T-helper 2 cell treated with Interferon-gamma antibody and Interleukin-4, amounts not matched to agents 5 μg/mL and 100 μg/mL, for 36 hours (primary cell): Measurements from ENCODE around the gene TPRA1.

ENCODE experiments used
- DNase-seq: peaks from one replicate; pipeline ENCODE4 v3.0.0; 2021; ENCODE audit warnings: low spot score
- H3K27ac Mint-ChIP-seq: one replicate; pipeline ENCODE4 v1.8.0; 2021; ENCODE audit warnings: mild to moderate bottlenecking, mixed read lengths
- H3K27me3 Mint-ChIP-seq: one replicate; pipeline ENCODE4 v1.8.0; 2021; ENCODE audit warnings: low read depth, mixed read lengths
- H3K36me3 Mint-ChIP-seq: one replicate; pipeline ENCODE4 v1.8.0; 2021; ENCODE audit warnings: low read depth, mixed read lengths
- H3K4me1 Mint-ChIP-seq: one replicate; pipeline ENCODE4 v1.8.0; 2021; ENCODE audit warnings: low read depth, mixed read lengths
- H3K4me3 Mint-ChIP-seq: one replicate; pipeline ENCODE4 v1.8.0; 2022; ENCODE audit warnings: mild to moderate bottlenecking, moderate library complexity, mixed read lengths
- H3K9me3 Mint-ChIP-seq: one replicate; pipeline ENCODE4 v1.8.0; 2021; ENCODE audit warnings: mixed read lengths

Gene TPRA1

DNA sequence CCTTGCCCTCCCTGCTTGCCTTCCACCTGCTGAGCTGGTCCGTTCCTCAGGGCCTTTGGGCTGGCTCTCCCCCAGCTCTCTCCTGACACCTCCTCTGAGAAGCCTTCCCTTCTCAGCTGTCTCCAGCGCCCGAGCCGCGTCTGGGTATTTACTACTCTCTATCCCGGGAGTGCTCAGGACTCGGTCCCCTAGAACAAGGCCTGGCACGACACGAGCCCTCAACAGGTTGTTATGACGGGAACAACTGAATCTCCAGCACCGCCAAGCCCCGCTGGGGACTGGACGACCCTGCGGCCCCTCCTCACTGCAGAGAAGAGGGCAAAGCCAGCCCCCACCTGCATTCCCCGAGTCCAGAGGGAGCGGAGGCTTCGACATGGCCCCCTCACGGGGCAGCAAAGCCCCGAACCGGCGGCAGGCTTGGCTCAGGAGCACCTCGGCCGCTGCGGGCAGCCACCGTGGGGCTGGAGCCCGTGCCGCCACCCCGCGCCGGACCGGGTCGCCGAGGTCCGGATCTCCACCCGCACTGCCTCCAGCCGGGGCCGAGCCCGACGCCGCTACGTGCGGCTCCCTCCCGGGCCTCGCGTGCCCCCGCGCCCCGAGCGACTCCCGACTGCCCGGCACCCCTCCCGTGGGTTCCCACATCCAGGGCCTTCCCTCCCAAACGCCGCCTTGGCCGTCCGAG lies 792 bp downstream of the TPRA1 start:
- Mint-ChIP-seq H3K27ac (peak overlapping the region; percentile 76), H3K27me3 (no peaks in the 10 kb centered on the region), H3K4me1 (peaks cover 25% of the 10 kb centered on the region), H3K9me3 (no peaks in the 10 kb centered on the region), H3K4me3 (peak overlapping the region; percentile 94), H3K36me3 (peaks cover 2% of the 10 kb centered on the region)
- DNase-seq = no peak

DNA sequence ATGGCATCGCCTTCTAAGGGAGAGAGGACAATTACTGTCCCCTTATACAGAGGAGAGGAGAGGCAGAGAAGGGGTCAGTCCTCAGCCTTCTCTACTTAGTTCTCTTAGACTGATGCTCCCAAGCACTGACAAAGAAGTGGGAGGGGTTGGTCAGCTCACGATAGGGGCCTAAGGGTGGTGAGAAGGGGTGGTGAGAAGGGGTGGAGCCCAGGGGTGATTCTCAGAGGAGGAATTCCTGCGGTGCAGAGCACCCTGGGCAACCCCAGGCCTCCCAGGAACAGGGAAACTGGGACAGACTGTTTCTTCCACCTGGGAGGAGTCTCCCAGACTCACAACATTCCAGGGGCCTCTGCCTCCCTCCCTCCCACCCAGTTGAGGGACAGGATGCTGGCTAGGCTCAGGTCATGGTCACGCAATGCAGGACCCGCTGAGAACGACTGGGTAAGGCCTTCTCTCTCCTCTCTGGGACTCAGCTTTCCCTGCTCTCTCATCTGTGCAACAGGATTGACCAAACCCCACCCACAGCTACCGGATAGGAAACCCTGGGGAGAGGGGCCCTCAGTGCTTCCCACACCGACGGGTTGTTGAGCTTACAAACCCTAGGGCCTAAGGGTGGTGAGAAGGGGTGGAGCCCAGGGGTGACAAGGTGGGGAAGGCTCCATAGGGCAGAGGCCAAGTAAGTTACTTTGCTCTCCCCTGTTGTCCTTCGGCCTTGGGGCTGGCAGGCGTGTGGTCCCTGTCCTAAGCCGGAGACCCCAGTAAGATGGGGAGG lies 1.5 kb downstream of the TPRA1 start:
- H3K4me3 Mint-ChIP-seq = peak overlapping the region; percentile 94
- peak overlapping the region; percentile 76 for H3K27ac Mint-ChIP-seq
- no peaks in the 10 kb centered on the region for H3K27me3 Mint-ChIP-seq
- peaks cover 2% of the 10 kb centered on the region for H3K36me3 Mint-ChIP-seq
- H3K9me3 Mint-ChIP-seq = no peaks in the 10 kb centered on the region
- DNase-seq = peak; percentile 24
- H3K4me1 Mint-ChIP-seq = peaks cover 25% of the 10 kb centered on the region

DNA sequence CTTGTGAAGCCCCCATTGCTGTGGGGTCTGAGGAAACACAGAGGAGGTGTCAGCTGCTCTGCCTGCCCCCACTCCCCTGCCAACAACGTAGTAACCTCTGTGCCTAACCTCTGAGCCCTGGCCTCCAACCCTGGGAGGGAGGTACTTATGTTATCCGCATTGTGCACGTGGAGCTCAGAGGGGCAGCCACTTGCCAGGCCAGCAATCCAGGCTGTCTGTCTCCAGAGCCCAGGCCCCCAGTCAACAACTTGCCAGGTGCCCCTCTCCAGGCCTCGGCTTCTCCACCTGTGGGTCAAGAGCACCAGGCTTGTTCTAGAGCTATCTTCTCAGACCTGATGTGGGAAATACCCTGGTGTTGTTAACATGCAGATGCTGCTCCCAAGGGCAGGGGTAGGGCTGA lies 2.7 kb downstream of the TPRA1 start:
- no peaks in the 10 kb centered on the region for H3K9me3 Mint-ChIP-seq
- peaks cover 2% of the 10 kb centered on the region for H3K36me3 Mint-ChIP-seq
- H3K4me3 Mint-ChIP-seq = no peak overlapping the region
- no peaks in the 10 kb centered on the region for H3K27me3 Mint-ChIP-seq
- DNase-seq = no peak
- peaks cover 24% of the 10 kb centered on the region for H3K4me1 Mint-ChIP-seq
- no peak overlapping the region for H3K27ac Mint-ChIP-seq

GRCh38 chr3:127585813-127586413 lies 4.6 kb downstream of the TPRA1 start:
- H3K27ac Mint-ChIP-seq = no peak overlapping the region
- no peak for DNase-seq
- H3K36me3 Mint-ChIP-seq = peaks cover 2% of the 10 kb centered on the region
- H3K9me3 Mint-ChIP-seq = no peaks in the 10 kb centered on the region
- H3K27me3 Mint-ChIP-seq = no peaks in the 10 kb centered on the region
- H3K4me1 Mint-ChIP-seq = peaks cover 14% of the 10 kb centered on the region
- no peak overlapping the region for H3K4me3 Mint-ChIP-seq

DNA sequence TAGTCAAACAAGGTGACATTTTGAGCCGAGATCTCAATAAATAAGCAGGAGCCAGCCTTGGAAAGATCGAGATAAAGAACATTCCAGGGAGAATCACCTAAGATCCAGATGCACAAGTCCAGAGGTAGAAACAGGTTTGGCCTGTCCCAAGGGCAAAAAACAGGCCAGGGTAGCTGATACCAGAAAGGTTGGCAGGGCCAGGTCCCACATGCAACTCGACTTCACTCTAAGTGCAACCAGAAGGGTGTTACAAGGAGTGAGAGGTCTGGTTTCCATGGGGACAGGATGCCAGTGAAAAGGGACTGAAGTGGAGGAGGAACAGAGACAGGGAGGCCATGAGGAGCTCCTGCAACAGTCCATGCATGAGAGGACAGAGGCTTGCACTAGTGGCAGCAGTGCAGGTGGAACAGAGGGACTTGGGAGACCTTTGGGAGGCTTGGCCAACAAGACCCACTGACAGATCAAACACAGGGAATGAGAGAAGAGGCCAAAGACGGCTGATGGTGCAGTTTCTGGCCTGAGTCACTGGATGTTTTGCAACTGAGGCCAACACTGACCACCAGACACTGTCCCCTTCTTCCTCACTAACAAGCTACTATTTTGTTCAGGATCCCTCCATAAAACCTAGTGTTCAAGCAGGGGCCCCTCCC lies 5.2 kb downstream of the TPRA1 start:
- no peak overlapping the region for H3K4me3 Mint-ChIP-seq
- DNase-seq = no peak
- no peaks in the 10 kb centered on the region for H3K9me3 Mint-ChIP-seq
- H3K4me1 Mint-ChIP-seq = peaks cover 16% of the 10 kb centered on the region
- no peaks in the 10 kb centered on the region for H3K27me3 Mint-ChIP-seq
- H3K36me3 Mint-ChIP-seq = peaks cover 2% of the 10 kb centered on the region
- H3K27ac Mint-ChIP-seq = no peak overlapping the region

- Mint-ChIP-seq H3K4me3 (no peak overlapping the region), H3K27me3 (no peaks in the 10 kb centered on the region), H3K27ac (no peak overlapping the region), H3K4me1 (peaks cover 16% of the 10 kb centered on the region), H3K9me3 (no peaks in the 10 kb centered on the region), H3K36me3 (peaks cover 2% of the 10 kb centered on the region)
- DNase-seq = no peak
Observed at GRCh38 chr3:127584734-127585133, 5.8 kb downstream of the TPRA1 start.

DNA sequence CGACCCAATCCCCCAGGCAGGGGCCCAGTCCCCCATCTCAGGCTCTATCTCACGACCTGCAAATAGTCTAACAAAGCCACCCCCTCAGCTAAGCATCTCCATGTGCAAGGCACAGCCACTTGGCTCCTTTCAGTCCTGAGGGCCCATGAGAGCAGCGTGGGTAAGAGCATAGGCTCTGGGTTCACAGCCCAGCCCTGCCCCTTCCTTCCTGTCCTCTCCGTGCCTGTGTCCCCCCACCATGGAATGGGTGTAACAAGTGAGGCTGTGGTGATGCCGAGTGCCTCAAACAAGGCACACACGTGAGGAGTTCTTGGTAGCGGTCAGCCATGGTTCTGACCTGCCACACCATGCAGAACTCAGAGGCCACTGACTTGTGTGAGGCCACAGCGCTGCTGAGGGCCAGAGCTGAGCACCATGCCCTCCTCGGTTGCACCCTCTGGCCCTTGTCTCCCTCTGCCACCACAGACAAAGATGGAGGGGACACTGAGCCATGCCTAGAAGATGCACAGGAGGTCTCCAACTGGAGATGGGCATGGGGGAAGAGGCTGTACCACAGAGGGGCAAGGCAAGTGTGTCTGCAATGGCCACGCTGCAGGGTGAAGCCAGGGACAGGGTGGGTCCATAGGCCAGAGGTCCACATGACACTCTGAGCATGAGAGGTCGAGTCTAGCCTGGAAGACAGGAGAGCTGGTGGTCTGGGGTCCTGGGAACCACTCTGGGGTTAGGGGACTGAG lies 10.0 kb downstream of the TPRA1 start:
- no peaks in the 10 kb centered on the region for H3K27me3 Mint-ChIP-seq
- H3K27ac Mint-ChIP-seq = no peak overlapping the region
- no peaks in the 10 kb centered on the region for H3K36me3 Mint-ChIP-seq
- H3K4me1 Mint-ChIP-seq = peaks cover 6% of the 10 kb centered on the region
- H3K9me3 Mint-ChIP-seq = no peaks in the 10 kb centered on the region
- H3K4me3 Mint-ChIP-seq = no peak overlapping the region
- no peak for DNase-seq

DNA sequence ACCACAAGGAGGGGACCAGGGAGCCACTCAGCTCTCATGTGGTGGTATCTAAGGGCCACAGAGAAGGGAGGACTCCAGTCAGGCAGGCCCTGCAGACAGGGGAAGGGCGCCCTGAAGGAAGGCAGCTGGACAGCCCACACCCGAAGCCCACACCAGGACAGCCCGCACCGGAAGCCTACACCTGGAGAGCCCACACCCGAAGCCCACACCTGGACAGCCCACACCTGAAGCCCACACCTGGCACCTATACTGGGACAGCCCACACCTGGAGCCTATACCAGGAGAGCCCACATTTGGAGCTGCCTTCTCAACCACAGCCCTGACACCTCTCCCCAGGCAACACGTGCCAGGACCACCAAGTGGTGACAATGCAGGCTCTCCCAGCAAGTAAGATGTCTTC lies 11.7 kb downstream of the TPRA1 start:
- Mint-ChIP-seq H3K36me3 (peaks cover 2% of the 10 kb centered on the region), H3K4me1 (peaks cover 9% of the 10 kb centered on the region), H3K4me3 (no peak overlapping the region), H3K27me3 (no peaks in the 10 kb centered on the region), H3K27ac (no peak overlapping the region), H3K9me3 (no peaks in the 10 kb centered on the region)
- DNase-seq = no peak

GRCh38 chr3:127578168-127578567 lies 12.4 kb downstream of the TPRA1 start:
- Mint-ChIP-seq H3K4me1 (peaks cover 9% of the 10 kb centered on the region), H3K27me3 (no peaks in the 10 kb centered on the region), H3K27ac (no peak overlapping the region), H3K36me3 (peaks cover 2% of the 10 kb centered on the region), H3K9me3 (no peaks in the 10 kb centered on the region), H3K4me3 (no peak overlapping the region)
- DNase-seq = no peak

DNA sequence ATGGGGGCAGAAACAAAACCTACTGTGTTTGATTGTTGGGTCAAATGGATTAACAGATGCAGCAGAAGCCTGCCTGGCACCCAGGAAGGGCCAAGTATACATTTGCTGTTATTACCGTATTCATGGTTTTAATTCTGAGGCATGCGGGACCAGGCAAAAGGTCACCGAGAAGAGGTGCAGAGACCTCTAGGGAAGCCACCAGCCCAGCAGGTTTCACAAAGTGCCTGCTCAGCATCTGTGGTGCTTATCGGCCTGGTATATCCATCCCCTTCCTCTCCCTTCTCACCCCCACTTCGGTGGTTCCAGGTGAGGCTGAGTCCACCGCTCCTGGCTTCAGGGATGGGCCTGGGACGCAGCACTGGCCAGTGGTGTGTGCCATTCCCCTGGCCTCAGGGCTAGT lies 13.1 kb downstream of the TPRA1 start:
- Mint-ChIP-seq H3K36me3 (peaks cover 2% of the 10 kb centered on the region), H3K27me3 (no peaks in the 10 kb centered on the region), H3K27ac (no peak overlapping the region), H3K4me3 (no peak overlapping the region), H3K4me1 (peaks cover 9% of the 10 kb centered on the region), H3K9me3 (no peaks in the 10 kb centered on the region)
- DNase-seq = no peak

GRCh38 chr3:127574880-127575878 lies 15.4 kb downstream of the TPRA1 start:
- peaks cover 2% of the 10 kb centered on the region for H3K36me3 Mint-ChIP-seq
- peaks cover 5% of the 10 kb centered on the region for H3K4me1 Mint-ChIP-seq
- DNase-seq = peak; percentile 79
- H3K27me3 Mint-ChIP-seq = no peaks in the 10 kb centered on the region
- no peak overlapping the region for H3K4me3 Mint-ChIP-seq
- H3K9me3 Mint-ChIP-seq = no peaks in the 10 kb centered on the region
- H3K27ac Mint-ChIP-seq = peak overlapping the region; percentile 8

DNA sequence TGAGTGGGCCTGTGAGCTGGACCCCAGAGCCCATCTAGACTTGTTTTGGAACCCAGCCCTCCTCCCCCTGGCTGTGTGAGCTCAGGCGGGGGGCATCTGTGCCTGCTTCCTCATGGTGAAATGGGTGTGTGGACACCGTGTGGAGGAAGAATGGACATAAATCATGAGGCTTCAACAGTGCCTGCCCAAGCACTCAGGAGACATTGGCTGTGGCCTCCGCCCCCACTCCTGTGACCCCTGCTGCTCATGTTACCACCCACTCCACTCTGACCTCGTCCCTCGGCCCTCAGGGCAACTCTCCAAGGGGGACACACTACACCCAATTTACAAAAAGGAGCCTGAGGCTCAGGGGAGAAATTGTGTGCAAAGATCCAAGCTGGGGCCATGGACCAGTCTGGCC lies 16.6 kb downstream of the TPRA1 start:
- H3K9me3 Mint-ChIP-seq = no peaks in the 10 kb centered on the region
- H3K36me3 Mint-ChIP-seq = peaks cover 2% of the 10 kb centered on the region
- DNase-seq = no peak

GRCh38 chr3:127573401-127573800 lies 17.1 kb downstream of the TPRA1 start:
- Mint-ChIP-seq H3K4me3 (no peak overlapping the region), H3K27me3 (no peaks in the 10 kb centered on the region), H3K27ac (no peak overlapping the region), H3K9me3 (no peaks in the 10 kb centered on the region), H3K36me3 (peaks cover 2% of the 10 kb centered on the region), H3K4me1 (peaks cover 5% of the 10 kb centered on the region)
- no peak for DNase-seq

More for the DNA sequence above, 16.6 kb downstream of the TPRA1 start:
- H3K27me3 Mint-ChIP-seq = no peaks in the 10 kb centered on the region
- no peak overlapping the region for H3K27ac Mint-ChIP-seq
- no peak overlapping the region for H3K4me3 Mint-ChIP-seq
- peaks cover 5% of the 10 kb centered on the region for H3K4me1 Mint-ChIP-seq
